H1 (cell line): ENCODE results near the gene FAM76A. TPM values are rescaled to one million over a fixed set of nuclear protein-coding genes. Genes with fewer than 3 reads are reported as not detected.
A peak's percentile ranks its signal among the peaks of the same experiment; 100 is the strongest.

Source experiments
- CTCF ChIA-PET: fragments of 300-600 bp; sonication (Branson Sonifier 250); formaldehyde crosslinking; loops from one replicate; lab custom pipeline; 2021; ENCODE audit not compliant: partially characterized antibody; lab: Charles Lee
- POLR2A ChIA-PET: fragments of 300-600 bp; sonication (Branson Sonifier 250); formaldehyde crosslinking; loops from one replicate; lab custom pipeline; 2021; ENCODE audit warnings: inconsistent platforms; ENCODE audit not compliant: partially characterized antibody; lab: Charles Lee
- DNase-seq, 2 experiments: peaks; one replicate each; pipeline versions ENCODE4 v3.0.0 to v3.0.0-alpha.2; 2010 to 2022; ENCODE audit warnings: low spot score in 2 of 2, low read depth in 1 of 2, mixed read lengths in 1 of 2
- FAIRE-seq: peaks from 2 replicates; lab custom pipeline; 2011; peaks lifted over from hg19 to GRCh38; lab: Jason Lieb, UNC
- H2AFZ ChIP-seq: 2 replicates; pipeline ENCODE4 v1.8.1; 2012; ENCODE audit warnings: low read length, inconsistent platforms
- H2AK5ac ChIP-seq: 2 replicates; pipeline ENCODE4 v1.6.1; 2013; ENCODE audit warnings: low read depth, low read length
- H2BK120ac ChIP-seq: replicated peaks from 2 replicates; pipeline ENCODE3; 2013; ENCODE audit warnings: low read depth, low read length, inconsistent platforms
- H2BK12ac ChIP-seq: 2 replicates; pipeline ENCODE4 v1.6.1; 2013; ENCODE audit warnings: low read depth, low read length
- H2BK15ac ChIP-seq: 2 replicates; pipeline ENCODE4 v1.6.1; 2013; ENCODE audit warnings: low read length
- H2BK20ac ChIP-seq: 2 replicates; pipeline ENCODE4 v1.6.1; 2013; ENCODE audit warnings: low read length
- H2BK5ac ChIP-seq: 2 replicates; pipeline ENCODE4 v1.6.1; 2013; ENCODE audit warnings: low read depth, low read length
- H3K14ac ChIP-seq: 2 replicates; pipeline ENCODE4 v1.6.1; 2013; ENCODE audit warnings: inconsistent platforms; ENCODE audit not compliant: insufficient read length
- H3K18ac ChIP-seq: 2 replicates; pipeline ENCODE4 v1.6.1; 2013; ENCODE audit warnings: low read length; ENCODE audit errors: extremely low read depth
- H3K23ac ChIP-seq: 2 replicates; pipeline ENCODE4 v1.6.1; 2013; ENCODE audit warnings: inconsistent platforms; ENCODE audit not compliant: insufficient read length
- H3K23me2 ChIP-seq: 2 replicates; pipeline ENCODE4 v1.6.1; 2013; ENCODE audit warnings: low read depth, low read length
- H3K27ac ChIP-seq: 2 replicates; pipeline ENCODE4 v1.6.1; 2011; ENCODE audit warnings: low read depth, low read length, inconsistent platforms
- H3K27me3 ChIP-seq, 4 experiments: replicated peaks in 1 of 4; 1 replicate in 1 of 4; 2 replicates in 3 of 4; pipeline versions ENCODE4 v1.6.1 to v1.8.1; 2011 to 2013; ENCODE audit warnings: low read length in 3 of 4, mild to moderate bottlenecking in 3 of 4, inconsistent platforms in 2 of 4, mixed read lengths in 2 of 4, moderate library complexity in 1 of 4; ENCODE audit not compliant: control insufficient read depth in 3 of 4, insufficient read depth in 3 of 4; ENCODE audit errors: extremely low read depth in 1 of 4
- H3K36me3 ChIP-seq, 4 experiments: 2 replicates each; pipeline versions ENCODE4 v1.6.1 to v1.8.1; 2011 to 2013; ENCODE audit warnings: mild to moderate bottlenecking in 4 of 4, low read length in 3 of 4, moderate library complexity in 2 of 4, control low read depth in 1 of 4, inconsistent platforms in 1 of 4; ENCODE audit not compliant: insufficient read depth in 4 of 4, control insufficient read depth in 2 of 4
- H3K4ac ChIP-seq: replicated peaks from 2 replicates; pipeline ENCODE3; 2013; ENCODE audit warnings: low read length, low read depth, mixed read lengths, inconsistent platforms; ENCODE audit not compliant: insufficient read length
- H3K4me1 ChIP-seq, 4 experiments: replicated peaks in 1 of 4; 1 replicate in 1 of 4; 2 replicates in 3 of 4; pipeline versions ENCODE4 v1.6.1 to v1.8.1; 2011 to 2013; ENCODE audit warnings: low read length in 3 of 4, inconsistent platforms in 2 of 4, mixed read lengths in 1 of 4; ENCODE audit not compliant: insufficient read depth in 4 of 4, control insufficient read depth in 3 of 4
- H3K4me2 ChIP-seq, 2 experiments: 2 replicates each; pipeline versions ENCODE4 v1.6.1 to v1.8.1; 2011 to 2013; ENCODE audit warnings: low read depth in 2 of 2, low read length in 2 of 2, control low read depth in 1 of 2, inconsistent platforms in 1 of 2, mild to moderate bottlenecking in 1 of 2; ENCODE audit not compliant: insufficient read depth in 1 of 2
- H3K4me3 ChIP-seq, 4 experiments: fragments of 200-600, 300-600 bp in 1 of 4; sonication (generic), shearing (Covaris generic), sonication (Bioruptor Twin) in 1 of 4; 2 replicates each; pipeline versions ENCODE4 v1.5.1 to v1.8.1; 2011 to 2016; ENCODE audit warnings: low read length in 4 of 4, low read depth in 3 of 4, control low read depth in 2 of 4, inconsistent platforms in 2 of 4, mild to moderate bottlenecking in 2 of 4, mixed read lengths in 1 of 4, moderate library complexity in 1 of 4; ENCODE audit not compliant: insufficient read depth in 2 of 4; ENCODE audit errors: extremely low read depth in 1 of 4
- H3K56ac ChIP-seq: replicated peaks from 2 replicates; pipeline ENCODE3; 2013; ENCODE audit warnings: low read depth, mild to moderate bottlenecking, mixed read lengths, low read length, inconsistent platforms; ENCODE audit not compliant: insufficient read length
- H3K79me1 ChIP-seq: 2 replicates; pipeline ENCODE4 v1.6.1; 2013; ENCODE audit warnings: low read depth, low read length, control low read depth
- H3K79me2 ChIP-seq, 2 experiments: 2 replicates each; pipeline versions ENCODE4 v1.6.1 to v1.8.1; 2012 to 2013; ENCODE audit warnings: low read length in 2 of 2, mild to moderate bottlenecking in 2 of 2, inconsistent platforms in 1 of 2; ENCODE audit not compliant: insufficient read depth in 2 of 2, control insufficient read depth in 1 of 2
- H3K9ac ChIP-seq, 4 experiments: replicated peaks in 1 of 4; 1 replicate in 1 of 4; 2 replicates in 3 of 4; pipeline versions ENCODE4 v1.6.1 to v1.8.1; 2011 to 2013; ENCODE audit warnings: low read depth in 3 of 4, low read length in 3 of 4, control low read depth in 2 of 4, mild to moderate bottlenecking in 2 of 4, moderate library complexity in 2 of 4, inconsistent platforms in 1 of 4; ENCODE audit errors: extremely low read depth in 1 of 4
- H3K9me3 ChIP-seq, 2 experiments: 2 replicates each; pipeline versions ENCODE4 v1.6.1 to v1.8.1; 2012 to 2013; ENCODE audit warnings: mild to moderate bottlenecking in 2 of 2, moderate library complexity in 2 of 2, control low read depth in 1 of 2, inconsistent platforms in 1 of 2, low read depth in 1 of 2, low read length in 1 of 2, mixed read lengths in 1 of 2; ENCODE audit not compliant: insufficient read depth in 2 of 2
- H4K20me1 ChIP-seq, 2 experiments: replicated peaks in 1 of 2; 2 replicates each; pipeline versions ENCODE3 to v1.8.1; 2011 to 2013; ENCODE audit warnings: inconsistent platforms in 2 of 2, low read length in 2 of 2, mild to moderate bottlenecking in 1 of 2; ENCODE audit not compliant: insufficient read depth in 2 of 2, control insufficient read depth in 1 of 2
- H4K5ac ChIP-seq: 2 replicates; pipeline ENCODE4 v1.6.1; 2013; ENCODE audit warnings: low read length, low read depth, mixed read lengths, inconsistent platforms; ENCODE audit not compliant: insufficient read length
- H4K8ac ChIP-seq: 2 replicates; pipeline ENCODE4 v1.8.0; 2013; ENCODE audit warnings: mild to moderate bottlenecking, moderate library complexity, low read length, inconsistent platforms; ENCODE audit not compliant: insufficient read depth; ENCODE audit errors: extremely low read depth
- H4K91ac ChIP-seq: replicated peaks from 2 replicates; pipeline ENCODE3; 2013; ENCODE audit warnings: low read length, mixed read lengths, inconsistent platforms; ENCODE audit not compliant: insufficient read length
- ATF2 ChIP-seq: IDR thresholded peaks from 2 replicates; pipeline ENCODE4 v1.6.1; 2012; ENCODE audit warnings: low read length, inconsistent platforms
- BACH1 ChIP-seq: IDR thresholded peaks from 2 replicates; pipeline ENCODE4 v1.6.1; 2012; ENCODE audit warnings: low read length, improper control_type of control experiment
- CHD2 ChIP-seq: IDR thresholded peaks from 2 replicates; pipeline ENCODE4 v1.6.1; 2012; ENCODE audit warnings: low read length, improper control_type of control experiment
- CTCF ChIP-seq, 3 experiments: IDR thresholded peaks; 1 replicate in 2 of 3; 2 replicates in 1 of 3; pipeline versions ENCODE4 v1.5.1 to v1.6.1; 2011; ENCODE audit warnings: low read length in 3 of 3, mild to moderate bottlenecking in 3 of 3, inconsistent platforms in 2 of 3, low read depth in 1 of 3, moderate library complexity in 1 of 3; ENCODE audit not compliant: insufficient read depth in 1 of 3; ENCODE audit errors: control extremely low read depth in 1 of 3
- EP300 ChIP-seq, 2 experiments: IDR thresholded peaks; 1 replicate in 1 of 2; 2 replicates in 1 of 2; pipeline ENCODE4 v1.6.1; 2011 to 2012; ENCODE audit warnings: low read depth in 2 of 2, low read length in 2 of 2, mild to moderate bottlenecking in 2 of 2, borderline replicate concordance in 1 of 2, inconsistent platforms in 1 of 2, moderate library complexity in 1 of 2
- SP1 ChIP-seq: IDR thresholded peaks from 2 replicates; pipeline ENCODE4 v1.6.1; 2011; ENCODE audit warnings: low read depth, low read length
- SP4 ChIP-seq: IDR thresholded peaks from 2 replicates; pipeline ENCODE4 v1.6.1; 2012; ENCODE audit warnings: low read length, inconsistent platforms
- WGBS, 2 experiments: shearing (Covaris generic) in 1 of 2; methylation state at CpG; one replicate each; pipeline versions ENCODE4 v1.1.6 to v1.1.7; 2013 to 2015; ENCODE audit warnings: low lambda C conversion rate in 2 of 2, mixed read lengths in 2 of 2, inconsistent platforms in 1 of 2, low coverage in 1 of 2, missing lambda C conversion rate in 1 of 2; ENCODE audit not compliant: insufficient replicate concordance in 2 of 2, insufficient coverage in 1 of 2, insufficient read length in 1 of 2; ENCODE audit errors: extremely low coverage in 1 of 2, missing lambda C conversion rate in 1 of 2; 5-methylcytosine and 5-hydroxymethylcytosine counted together
- polyA plus RNA-seq, 7 experiments: library from polyadenylated mRNA; depleted of rRNA in 3 of 7; stranded (reverse) in 5 of 7; unstranded in 2 of 7; fragments of >200 nt in 5 of 7; fragments of 200-250 nt in 2 of 7; gene quantifications; 1 replicate in 5 of 7; 2 replicates in 1 of 7; 4 replicates in 1 of 7; pipeline versions ENCODE4 v1.2.1 to v1.2.3, GENCODE V29; 2011 to 2013; ENCODE audit warnings: missing spikeins in 2 of 7, mixed read lengths in 2 of 7
- total RNA-seq: library from RNA; stranded (reverse); fragmentation: NEBNext Ultra II Directional; extraction: Animal tissue kit (Norgen Biotek cat#: 25700); gene quantifications from 2 replicates; pipeline ENCODE4 v1.2.1, GENCODE V29; 2021

Gene FAM76A
- total and polyA plus RNA-seq, 2 of the 8 experiments (the other 6 are each of a cell fraction or from before 2014, with no cell fraction given) = 3.4 to 16.2 TPM

DNA sequence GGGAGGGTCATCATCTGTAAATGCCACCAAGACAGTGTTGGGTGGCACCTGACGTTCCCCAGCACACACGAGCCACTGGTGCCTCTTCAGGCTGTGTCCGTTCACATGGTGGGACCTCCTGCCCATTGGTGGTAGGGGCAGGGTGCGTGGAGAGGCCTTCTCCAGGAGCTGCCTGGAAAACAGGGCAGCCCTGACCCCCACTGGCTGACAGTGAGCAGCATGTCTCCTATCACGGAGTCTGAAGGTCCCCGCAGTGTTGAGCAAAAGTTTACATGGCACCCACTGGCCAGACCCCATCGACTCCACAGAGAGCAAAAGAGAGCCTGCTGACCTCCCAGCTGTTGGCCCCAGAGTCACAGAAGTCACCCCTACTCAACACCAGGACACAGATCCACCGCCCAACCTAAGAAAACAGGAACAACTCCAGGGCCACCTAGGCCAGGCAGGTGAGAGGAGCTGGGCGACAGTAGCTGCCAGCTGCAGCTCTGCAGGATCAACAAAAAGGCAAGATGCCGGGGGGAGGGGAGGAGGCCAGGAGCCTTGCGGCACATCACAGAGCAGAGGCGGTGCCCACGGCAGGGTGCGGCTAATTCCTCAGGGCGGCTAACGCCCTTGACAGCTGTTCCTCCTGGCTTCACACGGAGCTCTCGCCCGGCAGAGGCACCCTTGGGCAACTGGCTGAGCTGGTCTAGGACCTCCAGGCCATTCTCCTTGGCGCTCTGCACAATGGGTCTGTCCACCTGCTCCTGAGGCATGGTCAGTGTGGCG is 39.4 kb upstream of the FAM76A start:
- Histone ChIP-seq H4K91ac (peak overlapping the region; percentile 56), H3K4ac (peak overlapping the region; percentile 66), H3K9me3 (peaks cover 9% of the 10 kb centered on the region in 2 experiments; a peak in 3 of 4 replicates), H3K23ac (no peak overlapping the region), H3K18ac (peak overlapping the region; percentile 60), H3K9ac (no peak overlapping the region), H3K27me3 (no peaks in the 10 kb centered on the region), H2AK5ac (peak overlapping the region; percentile 9; the same call in 1 of the 2 replicates), H2BK5ac (no peak overlapping the region; the same call in none of the 2 replicates), H3K79me2 (no peaks in the 10 kb centered on the region), H4K5ac (no peak overlapping the region), H3K56ac (no peak overlapping the region), H3K4me1 (peaks cover 4 to 11% (median 8%) of the 10 kb centered on the region in 4 experiments), H3K14ac (no peak overlapping the region), H2BK20ac (0 out of 2 replicates have a peak overlapping the region, but pooled peaks have one; percentile 6), H3K27ac (no peak overlapping the region), H2BK12ac (peak overlapping the region; percentile 75; the same call in 1 of the 2 replicates), H2BK15ac (0 out of 2 replicates have a peak overlapping the region, but pooled peaks have one; percentile 72), H3K23me2 (no peaks in the 10 kb centered on the region), H3K4me3 (no peak overlapping the region), H4K8ac (no peak overlapping the region), H3K79me1 (no peaks in the 10 kb centered on the region), H4K20me1 (no peaks in the 10 kb centered on the region), H3K4me2 (no peak overlapping the region), H3K36me3 (no peaks in the 10 kb centered on the region), H2AFZ (no peak overlapping the region), H2BK120ac (no peak overlapping the region)
- CTCF ChIA-PET = interaction anchor here (1.6 to 1.7 kb wide), 2 partner anchors 15 to 17 kb away, joined by 7 to 8 read pairs; partner anchors contain the start of gene IFI6
- DNase-seq = no peak
- no peak for FAIRE-seq
- 90% methylated on average over 21 of the region's 21 CpGs; no CpG with 5 or more reads in 1 of the 2 experiments for WGBS, 2 experiments
- POLR2A ChIA-PET = interaction anchor here (0.8 to 1.5 kb wide), 2 partner anchors 9 to 124 kb away, joined by 3 read pairs; no protein-coding TSS in a partner anchor
- TF ChIP-seq CTCF (IDR thresholded peaks at IDR 0.05; ENCODE audit: control extremely low read depth in 1 of 3, insufficient read depth in 1 of 3, low read depth in 1 of 3, low read length in 3 of 3) = no peak
- TF ChIP-seq BACH1 = no peak
- no peak for TF ChIP-seq EP300 (IDR thresholded peaks at IDR 0.05; ENCODE audit: borderline replicate concordance in 1 of 2, low read depth in 2 of 2, low read length in 2 of 2)
- no peak for TF ChIP-seq SP4
- TF ChIP-seq CHD2 = no peak
- no peak for TF ChIP-seq ATF2
- no peak for TF ChIP-seq SP1
